HEK293 (cell line): Measurements from ENCODE around the gene PIGL.

Source experiments
- CTCF ChIA-PET: fragments of 350-600 bp; formaldehyde crosslinking; extraction: SDS; loops from one replicate; lab custom pipeline; 2021; ENCODE audit warnings: antibody characterized with exemption; lab: Yijun Ruan, JAX
- POLR2A ChIA-PET: fragments of 300-600 bp; formaldehyde crosslinking; extraction: SDS; loops from one replicate; lab custom pipeline; 2020; ENCODE audit warnings: antibody characterized with exemption, inconsistent platforms; lab: Yijun Ruan, JAX
- H3K27ac ChIP-seq: fragments of 200-500 bp; sonication (Bioruptor generic); 2 replicates; pipeline ENCODE4 v1.5.1; 2014; ENCODE audit warnings: low read depth, low read length, control low read depth, inconsistent platforms; ENCODE audit errors: extremely low read depth
- H3K36me3 ChIP-seq, 2 experiments: fragments of 200-500 bp in 1 of 2; sonication (Bioruptor generic) in 1 of 2; 1 replicate in 1 of 2; 2 replicates in 1 of 2; pipeline ENCODE4 v1.5.1; 2014 to 2017; ENCODE audit warnings: inconsistent platforms in 2 of 2, low read length in 2 of 2; ENCODE audit not compliant: control insufficient read depth in 2 of 2, insufficient read depth in 1 of 2
- H3K4me1 ChIP-seq: fragments of 200-500 bp; sonication (Bioruptor generic); 2 replicates; pipeline ENCODE4 v1.5.1; 2014; ENCODE audit warnings: mild to moderate bottlenecking, low read length, inconsistent platforms; ENCODE audit not compliant: control insufficient read depth, insufficient read depth
- H3K4me3 ChIP-seq: 2 replicates; pipeline ENCODE4 v1.5.1; 2011; ENCODE audit warnings: low read depth, mild to moderate bottlenecking, control low read depth, low read length, moderate library complexity
- H3K9me3 ChIP-seq: fragments of 200-500 bp; sonication (Bioruptor generic); 2 replicates; pipeline ENCODE4 v1.5.1; 2014; ENCODE audit warnings: low read depth, low read length, inconsistent platforms; ENCODE audit not compliant: control insufficient read depth, insufficient read depth
- CTCF ChIP-seq: fragments of 450-650 bp; formaldehyde crosslinking; IDR thresholded peaks from 2 replicates; pipeline ENCODE4 v1.5.1; 2016; ENCODE audit warnings: missing biosample characterization, missing genetic modification characterization
- GLI2 ChIP-seq: fragments of 450-650 bp; formaldehyde crosslinking; IDR thresholded peaks from 2 replicates; pipeline ENCODE4; 2017; ENCODE audit warnings: missing biosample characterization, missing genetic modification characterization, low read depth, borderline replicate concordance
- GLIS2 ChIP-seq: fragments of 450-650 bp; formaldehyde crosslinking; IDR thresholded peaks from 2 replicates; pipeline ENCODE4 v1.5.1; 2016; ENCODE audit warnings: missing biosample characterization, missing genetic modification characterization
- HOXD13 ChIP-seq: sonication (generic); formaldehyde crosslinking; IDR thresholded peaks from 2 replicates; pipeline ENCODE4 v1.8.0; 2022; ENCODE audit warnings: missing genetic modification reagents, borderline replicate concordance
- KLF8 ChIP-seq: fragments of 450-650 bp; formaldehyde crosslinking; IDR thresholded peaks from 2 replicates; pipeline ENCODE4 v1.5.1; 2016; ENCODE audit warnings: missing biosample characterization, missing genetic modification characterization
- MZF1 ChIP-seq: fragments of 450-650 bp; formaldehyde crosslinking; IDR thresholded peaks from 2 replicates; pipeline ENCODE4 v1.5.1; 2017; ENCODE audit warnings: missing biosample characterization, missing genetic modification characterization, borderline replicate concordance
- OSR2 ChIP-seq: fragments of 450-650 bp; formaldehyde crosslinking; IDR thresholded peaks from 2 replicates; pipeline ENCODE4 v1.5.1; 2016; ENCODE audit warnings: missing biosample characterization, missing genetic modification characterization
- SCRT1 ChIP-seq: fragments of 450-650 bp; formaldehyde crosslinking; IDR thresholded peaks from 2 replicates; pipeline ENCODE4 v1.5.1; 2016; ENCODE audit warnings: missing biosample characterization, missing genetic modification characterization, borderline replicate concordance
- SP3 ChIP-seq: fragments of 450-650 bp; formaldehyde crosslinking; IDR thresholded peaks from 2 replicates; pipeline ENCODE4 v1.5.1; 2016; ENCODE audit warnings: missing biosample characterization, missing genetic modification characterization
- ZBTB44 ChIP-seq: fragments of 450-650 bp; IDR thresholded peaks from 2 replicates; pipeline ENCODE4 v1.5.1; 2018; ENCODE audit warnings: missing biosample characterization, mild to moderate bottlenecking, missing genetic modification characterization
- ZNF121 ChIP-seq: fragments of 450-650 bp; formaldehyde crosslinking; IDR thresholded peaks from 2 replicates; pipeline ENCODE4 v1.5.1; 2016; ENCODE audit warnings: missing biosample characterization, missing genetic modification characterization
- ZNF140 ChIP-seq: fragments of 450-650 bp; formaldehyde crosslinking; IDR thresholded peaks from 2 replicates; pipeline ENCODE4 v1.5.1; 2016; ENCODE audit warnings: missing biosample characterization, missing genetic modification characterization
- ZNF239 ChIP-seq: fragments of 450-650 bp; formaldehyde crosslinking; IDR thresholded peaks from 2 replicates; pipeline ENCODE4 v1.5.1; 2016; ENCODE audit warnings: missing biosample characterization, missing genetic modification characterization
- ZNF335 ChIP-seq: fragments of 450-650 bp; formaldehyde crosslinking; conservative IDR thresholded peaks from 2 replicates; pipeline ENCODE4 v1.5.1; 2016; ENCODE audit warnings: missing biosample characterization, missing genetic modification characterization
- ZNF362 ChIP-seq: fragments of 450-650 bp; formaldehyde crosslinking; IDR thresholded peaks from 2 replicates; pipeline ENCODE4 v1.5.1; 2016; ENCODE audit warnings: missing biosample characterization, missing genetic modification characterization
- ZNF404 ChIP-seq: fragments of 450-650 bp; formaldehyde crosslinking; IDR thresholded peaks from 2 replicates; pipeline ENCODE4 v1.5.1; 2017; ENCODE audit warnings: missing biosample characterization, missing genetic modification characterization
- ZNF423 ChIP-seq: fragments of 450-650 bp; formaldehyde crosslinking; IDR thresholded peaks from 2 replicates; pipeline ENCODE4 v1.5.1; 2016; ENCODE audit warnings: missing biosample characterization, missing genetic modification characterization
- ZNF473 ChIP-seq: fragments of 450-650 bp; formaldehyde crosslinking; IDR thresholded peaks from 2 replicates; pipeline ENCODE4 v1.5.1; 2017; ENCODE audit warnings: missing biosample characterization, missing genetic modification characterization
- ZNF510 ChIP-seq: fragments of 450-650 bp; formaldehyde crosslinking; IDR thresholded peaks from 2 replicates; pipeline ENCODE4 v1.5.1; 2018; ENCODE audit warnings: mild to moderate bottlenecking, missing genetic modification characterization, missing biosample characterization; ENCODE audit not compliant: insufficient replicate concordance
- ZNF530 ChIP-seq: fragments of 450-650 bp; formaldehyde crosslinking; IDR thresholded peaks from 2 replicates; pipeline ENCODE4 v1.5.1; 2016; ENCODE audit warnings: low read depth, missing biosample characterization, missing genetic modification characterization
- ZNF555 ChIP-seq: fragments of 450-650 bp; formaldehyde crosslinking; conservative IDR thresholded peaks from 2 replicates; pipeline ENCODE4 v1.5.1; 2017; ENCODE audit warnings: missing biosample characterization, mild to moderate bottlenecking, missing genetic modification characterization, inconsistent platforms
- ZNF558 ChIP-seq: fragments of 450-650 bp; formaldehyde crosslinking; IDR thresholded peaks from 2 replicates; pipeline ENCODE4 v1.5.1; 2016; ENCODE audit warnings: missing biosample characterization, missing genetic modification characterization
- ZNF654 ChIP-seq: fragments of 450-650 bp; formaldehyde crosslinking; IDR thresholded peaks from 2 replicates; pipeline ENCODE4 v1.5.1; 2016; ENCODE audit warnings: low read depth, missing biosample characterization, missing genetic modification characterization
- ZNF776 ChIP-seq: fragments of 450-650 bp; formaldehyde crosslinking; IDR thresholded peaks from 2 replicates; pipeline ENCODE4 v1.5.0; 2017; ENCODE audit warnings: missing biosample characterization, missing genetic modification characterization, borderline replicate concordance
- ZNF837 ChIP-seq: fragments of 450-650 bp; formaldehyde crosslinking; IDR thresholded peaks from 2 replicates; pipeline ENCODE4 v1.5.1; 2016; ENCODE audit warnings: missing biosample characterization, missing genetic modification characterization
- ZSCAN4 ChIP-seq: fragments of 450-650 bp; formaldehyde crosslinking; IDR thresholded peaks from 2 replicates; pipeline ENCODE4 v1.5.1; 2017; ENCODE audit warnings: missing biosample characterization, missing genetic modification characterization

PIGL gene

GRCh38 chr17:16338391-16338790 lies 121.4 kb downstream of the PIGL start:
- POLR2A ChIA-PET = interaction anchor here (0.6 kb wide), 1 partner anchor 111 kb away, joined by 4 read pairs; no protein-coding TSS in a partner anchor
- TF ChIP-seq ZNF121 (tag by site-specific recombination) = peak; percentile 78
- TF ChIP-seq HOXD13 (CRISPR knock-in tag) = no peak
- no peak for TF ChIP-seq ZBTB44 (tag by site-specific recombination)

GRCh38 chr17:16339402-16339801 lies 122.4 kb downstream of the PIGL start:
- no peaks in the 10 kb centered on the region for H3K9me3 ChIP-seq

More at GRCh38 chr17:16338391-16338790, 121.4 kb downstream of the PIGL start:
- Histone ChIP-seq H3K27ac (no peak overlapping the region), H3K4me1 (no peaks in the 10 kb centered on the region), H3K4me3 (no peak overlapping the region), H3K9me3 (no peaks in the 10 kb centered on the region), H3K36me3 (peaks cover 13 to 14% of the 10 kb centered on the region in 2 experiments)
- CTCF ChIA-PET = interaction anchor here (0.6 to 0.8 kb wide), 4 partner anchors 14 to 1268 kb away, joined by 3 to 7 read pairs (median 4); partner anchors contain the start of gene CENPV

GRCh38 chr17:16339959-16340358 lies 122.9 kb downstream of the PIGL start:
- H3K9me3 ChIP-seq = no peaks in the 10 kb centered on the region
- H3K27ac ChIP-seq = no peak overlapping the region
- POLR2A ChIA-PET = no interaction called here
- CTCF ChIA-PET = interaction anchor here (0.6 to 2.4 kb wide), 4 partner anchors 13 to 316 kb away, joined by 3 to 10 read pairs (median 6); no protein-coding TSS in a partner anchor
- H3K4me3 ChIP-seq = no peak overlapping the region
- H3K36me3 ChIP-seq = peaks cover 24 to 29% of the 10 kb centered on the region in 2 experiments
- H3K4me1 ChIP-seq = no peaks in the 10 kb centered on the region
- no peak for TF ChIP-seq MZF1 (tag by site-specific recombination)
- no peak for TF ChIP-seq ZNF510 (tag by site-specific recombination)
- no peak for TF ChIP-seq GLIS2
- no peak for TF ChIP-seq ZNF404 (tag by site-specific recombination)
- no peak for TF ChIP-seq ZNF473 (tag by site-specific recombination)
- no peak for TF ChIP-seq SP3 (tag by site-specific recombination)
- TF ChIP-seq HOXD13 (CRISPR knock-in tag) = no peak
- no peak for TF ChIP-seq OSR2 (tag by site-specific recombination)
- TF ChIP-seq ZNF362 = no peak
- TF ChIP-seq ZNF335 (tag by site-specific recombination) = no peak
- TF ChIP-seq ZSCAN4 (tag by site-specific recombination) = no peak
- TF ChIP-seq ZNF530 (tag by site-specific recombination) = no peak
- no peak for TF ChIP-seq ZNF654
- TF ChIP-seq ZNF239 (tag by site-specific recombination) = no peak
- TF ChIP-seq ZNF558 (tag by site-specific recombination) = no peak
- no peak for TF ChIP-seq SCRT1 (tag by site-specific recombination)

More at GRCh38 chr17:16339402-16339801, 122.4 kb downstream of the PIGL start:
- H3K4me3 ChIP-seq = no peak overlapping the region
- no peaks in the 10 kb centered on the region for H3K4me1 ChIP-seq
- ChIA-PET POLR2A (no interaction called here), CTCF (interaction anchor here (0.8 to 2.4 kb wide), 2 partner anchors 24 to 25 kb away, joined by 5 to 10 read pairs; no protein-coding TSS in a partner anchor)
- peaks cover 23 to 24% of the 10 kb centered on the region in 2 experiments for H3K36me3 ChIP-seq
- H3K27ac ChIP-seq = no peak overlapping the region
- TF ChIP-seq CTCF (tag by site-specific recombination) = no peak
- TF ChIP-seq ZNF121 (tag by site-specific recombination) = peak; percentile 90
- TF ChIP-seq ZNF837 (tag by site-specific recombination) = no peak
- TF ChIP-seq ZNF555 (tag by site-specific recombination) = no peak
- no peak for TF ChIP-seq GLI2
- no peak for TF ChIP-seq ZNF140
- TF ChIP-seq KLF8 = no peak
- no peak for TF ChIP-seq ZNF423 (tag by site-specific recombination)
- TF ChIP-seq ZNF776 = no peak
